Sigmoid colon (tissue), 4 donors: ENCODE measurements around the gene ECI1.

Experiments
- CTCF ChIP-seq, 4 experiments: fragments of 450-650 bp in 3 of 4; fragments of 200-600 bp in 1 of 4; IDR thresholded peaks; one replicate each; pipeline ENCODE4 v1.5.1; 2016 to 2019; ENCODE audit warnings: antibody characterized with exemption in 4 of 4, mild to moderate bottlenecking in 3 of 4, moderate library complexity in 2 of 4
- EP300 ChIP-seq, 4 donors: sonication (generic); formaldehyde crosslinking; IDR thresholded peaks; one replicate each; pipeline ENCODE4 v1.6.1; 2017; ENCODE audit warnings: antibody characterized with exemption in 4 of 4
- POLR2A ChIP-seq, 2 donors: fragments of 450-650 bp; IDR thresholded peaks; one replicate each; pipeline ENCODE4 v1.6.1; 2016; ENCODE audit warnings: antibody characterized with exemption in 2 of 2, mild to moderate bottlenecking in 2 of 2, moderate library complexity in 2 of 2
- POLR2AphosphoS5 ChIP-seq, 4 donors: sonication (generic); formaldehyde crosslinking; IDR thresholded peaks; one replicate each; pipeline ENCODE4 v1.6.1; 2017; ENCODE audit warnings: antibody characterized with exemption in 4 of 4

GRCh38 chr16:2286550-2286949 lies 35.2 kb upstream of the ECI1 start:
- TF ChIP-seq EP300 (IDR thresholded peaks at IDR 0.05) (no peak), CTCF (IDR thresholded peaks at IDR 0.05) (no peak), POLR2AphosphoS5 (IDR thresholded peaks at IDR 0.05) (no peak), POLR2A (IDR thresholded peaks at IDR 0.05) (no peak)
